Measurements from ENCODE around the gene FMR1. TPM values are rescaled to one million over a fixed set of nuclear protein-coding genes. Genes with fewer than 3 reads are reported as not detected.

The FMR1 gene
- polyA plus RNA-seq, 2 of the 4 experiments (the other 2 are of a cell fraction) = 32.6 to 38.8 TPM

DNA sequence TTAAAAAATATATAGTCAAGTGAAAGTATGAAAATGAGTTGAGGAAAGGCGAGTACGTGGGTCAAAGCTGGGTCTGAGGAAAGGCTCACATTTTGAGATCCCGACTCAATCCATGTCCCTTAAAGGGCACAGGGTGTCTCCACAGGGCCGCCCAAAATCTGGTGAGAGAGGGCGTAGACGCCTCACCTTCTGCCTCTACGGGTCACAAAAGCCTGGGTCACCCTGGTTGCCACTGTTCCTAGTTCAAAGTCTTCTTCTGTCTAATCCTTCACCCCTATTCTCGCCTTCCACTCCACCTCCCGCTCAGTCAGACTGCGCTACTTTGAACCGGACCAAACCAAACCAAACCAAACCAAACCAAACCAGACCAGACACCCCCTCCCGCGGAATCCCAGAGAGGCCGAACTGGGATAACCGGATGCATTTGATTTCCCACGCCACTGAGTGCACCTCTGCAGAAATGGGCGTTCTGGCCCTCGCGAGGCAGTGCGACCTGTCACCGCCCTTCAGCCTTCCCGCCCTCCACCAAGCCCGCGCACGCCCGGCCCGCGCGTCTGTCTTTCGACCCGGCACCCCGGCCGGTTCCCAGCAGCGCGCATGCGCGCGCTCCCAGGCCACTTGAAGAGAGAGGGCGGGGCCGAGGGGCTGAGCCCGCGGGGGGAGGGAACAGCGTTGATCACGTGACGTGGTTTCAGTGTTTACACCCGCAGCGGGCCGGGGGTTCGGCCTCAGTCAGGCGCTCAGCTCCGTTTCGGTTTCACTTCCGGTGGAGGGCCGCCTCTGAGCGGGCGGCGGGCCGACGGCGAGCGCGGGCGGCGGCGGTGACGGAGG lies at the start of gene FMR1 (continued):
- TF ChIP-seq POLR2AphosphoS2 (conservative IDR thresholded peaks at IDR 0.05; ENCODE audit: low read length) (no peak), MYC (IDR thresholded peaks at IDR 0.05; ENCODE audit: borderline replicate concordance, low read length) (no peak), ZNF302 (CRISPR knock-in tag; IDR thresholded peaks at IDR 0.05) (no peak), BHLHE40 (IDR thresholded peaks at IDR 0.05; ENCODE audit: low read depth, low read length) (no peak), FOXS1 (CRISPR knock-in tag; IDR thresholded peaks at IDR 0.05) (no peak), JUN (IDR thresholded peaks at IDR 0.05) (peak in 1 of 2 experiments; percentile 29; a peak in 1 of 5 replicates), EHMT2 (IDR thresholded peaks at IDR 0.05; ENCODE audit: low read depth) (no peak), NR3C1 (IDR thresholded peaks at IDR 0.05) (no peak), HOXA7 (CRISPR knock-in tag; IDR thresholded peaks at IDR 0.05) (no peak), PHF8 (IDR thresholded peaks at IDR 0.05; ENCODE audit: borderline replicate concordance, low read depth) (peak; percentile 52; the same call in 1 of the 2 replicates), KDM5A (IDR thresholded peaks at IDR 0.05) (no peak), ZSCAN20 (CRISPR knock-in tag; IDR thresholded peaks at IDR 0.05) (no peak), ATOH8 (CRISPR knock-in tag; IDR thresholded peaks at IDR 0.05; ENCODE audit: low read depth) (no peak), POLR2A (IDR thresholded peaks at IDR 0.05; ENCODE audit: low read length) (peak; percentile 53), MAZ (IDR thresholded peaks at IDR 0.05; ENCODE audit: borderline replicate concordance, low read depth, low read length) (no peak), RAD21 (conservative IDR thresholded peaks at IDR 0.05 in 1 of 2, IDR thresholded peaks at IDR 0.05 in 1 of 2) (no peak), ZFP36 (IDR thresholded peaks at IDR 0.05; ENCODE audit: borderline replicate concordance, partially characterized antibody) (no peak), FOSL2 (IDR thresholded peaks at IDR 0.05) (no peak), FOSL2 (CRISPR knock-in tag; IDR thresholded peaks at IDR 0.05) (no peak), JUNB (IDR thresholded peaks at IDR 0.05) (no peak), RARB (CRISPR knock-in tag; IDR thresholded peaks at IDR 0.05) (no peak), SREBF2 (IDR thresholded peaks at IDR 0.05) (no peak), HOXB5 (CRISPR knock-in tag; IDR thresholded peaks at IDR 0.05) (no peak), PBX3 (IDR thresholded peaks at IDR 0.05) (no peak)
- TF ChIP-seq, protein P1, sequence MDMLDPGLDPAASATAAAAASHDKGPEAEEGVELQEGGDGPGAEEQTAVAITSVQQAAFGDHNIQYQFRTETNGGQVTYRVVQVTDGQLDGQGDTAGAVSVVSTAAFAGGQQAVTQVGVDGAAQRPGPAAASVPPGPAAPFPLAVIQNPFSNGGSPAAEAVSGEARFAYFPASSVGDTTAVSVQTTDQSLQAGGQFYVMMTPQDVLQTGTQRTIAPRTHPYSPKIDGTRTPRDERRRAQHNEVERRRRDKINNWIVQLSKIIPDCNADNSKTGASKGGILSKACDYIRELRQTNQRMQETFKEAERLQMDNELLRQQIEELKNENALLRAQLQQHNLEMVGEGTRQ (IDR thresholded peaks at IDR 0.05) = peak; percentile 92
- TF ChIP-seq, protein P2, sequence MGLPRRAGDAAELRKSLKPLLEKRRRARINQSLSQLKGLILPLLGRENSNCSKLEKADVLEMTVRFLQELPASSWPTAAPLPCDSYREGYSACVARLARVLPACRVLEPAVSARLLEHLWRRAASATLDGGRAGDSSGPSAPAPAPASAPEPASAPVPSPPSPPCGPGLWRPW (IDR thresholded peaks at IDR 0.05) = no peak
- TF ChIP-seq, protein P3, sequence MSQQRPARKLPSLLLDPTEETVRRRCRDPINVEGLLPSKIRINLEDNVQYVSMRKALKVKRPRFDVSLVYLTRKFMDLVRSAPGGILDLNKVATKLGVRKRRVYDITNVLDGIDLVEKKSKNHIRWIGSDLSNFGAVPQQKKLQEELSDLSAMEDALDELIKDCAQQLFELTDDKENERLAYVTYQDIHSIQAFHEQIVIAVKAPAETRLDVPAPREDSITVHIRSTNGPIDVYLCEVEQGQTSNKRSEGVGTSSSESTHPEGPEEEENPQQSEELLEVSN (IDR thresholded peaks at IDR 0.05; ENCODE audit: borderline replicate concordance, low read depth) = peak; percentile 99

Measured in A549 (cell line).